Osteoblast (primary cell): ENCODE measurements around the gene CRB1. TPM values are rescaled to one million over a fixed set of nuclear protein-coding genes. Genes with fewer than 3 reads are reported as not detected.

ENCODE experiments used
- DNase-seq: peaks from one replicate; pipeline ENCODE4 v3.0.0; 2011; ENCODE audit warnings: low spot score, mixed read lengths; ENCODE audit not compliant: insufficient read length; ENCODE audit errors: missing footprints
- H2AFZ ChIP-seq: 2 replicates; pipeline ENCODE4 v1.6.0; 2011; ENCODE audit warnings: mild to moderate bottlenecking, low read length
- H3K27ac ChIP-seq: 2 replicates; pipeline ENCODE4 v1.5.1; 2011; ENCODE audit warnings: mild to moderate bottlenecking, low read depth, low read length, moderate library complexity
- H3K27me3 ChIP-seq: 2 replicates; pipeline ENCODE4 v1.6.0; 2012; ENCODE audit warnings: mild to moderate bottlenecking, control low read depth, inconsistent platforms, low read length, moderate library complexity; ENCODE audit not compliant: insufficient read depth
- H3K36me3 ChIP-seq: 2 replicates; pipeline ENCODE4 v1.5.1; 2011; ENCODE audit warnings: mild to moderate bottlenecking, low read length, control low read depth, moderate library complexity; ENCODE audit not compliant: insufficient read depth
- H3K4me1 ChIP-seq: 2 replicates; pipeline ENCODE4 v1.5.1; 2011; ENCODE audit warnings: mild to moderate bottlenecking, low read length, control low read depth, moderate library complexity; ENCODE audit not compliant: insufficient read depth
- H3K4me2 ChIP-seq: 2 replicates; pipeline ENCODE4 v1.6.0; 2011; ENCODE audit warnings: mild to moderate bottlenecking, low read length; ENCODE audit not compliant: insufficient read depth
- H3K4me3 ChIP-seq: fragments of 200-600 bp; sonication (generic); 3 replicates; pipeline ENCODE4 v1.5.1; 2012; ENCODE audit warnings: mild to moderate bottlenecking, low read length, inconsistent platforms; ENCODE audit not compliant: insufficient read depth
- H3K79me2 ChIP-seq: 2 replicates; pipeline ENCODE4 v1.6.0; 2012; ENCODE audit warnings: mild to moderate bottlenecking, low read length, control low read depth, inconsistent platforms; ENCODE audit not compliant: insufficient read depth
- H3K9me3 ChIP-seq: 2 replicates; pipeline ENCODE4 v1.5.1; 2011; ENCODE audit warnings: low read depth, low read length, control low read depth
- H4K20me1 ChIP-seq: 2 replicates; pipeline ENCODE4 v1.6.0; 2012; ENCODE audit warnings: mild to moderate bottlenecking, low read length, control low read depth; ENCODE audit not compliant: insufficient read depth
- CTCF ChIP-seq: IDR thresholded peaks from 2 replicates; pipeline ENCODE4 v1.5.1; 2011; ENCODE audit warnings: mild to moderate bottlenecking, low read depth, low read length, moderate library complexity; ENCODE audit errors: extremely low read depth
- total RNA-seq: library from RNA; depleted of rRNA; stranded (reverse); fragments of >200 nt; gene quantifications from 2 replicates; pipeline ENCODE4 v1.2.3, GENCODE V29; 2012

Gene CRB1
- total RNA-seq, 1 donor: not detected

GRCh38 chr1:197304638-197305200 is 36.7 kb downstream of the CRB1 start:
- H3K27me3 ChIP-seq: no peaks in the 10 kb centered on the region
- no peak overlapping the region for H3K4me2 ChIP-seq
- H3K9me3 ChIP-seq: no peaks in the 10 kb centered on the region
- H2AFZ ChIP-seq: no peak overlapping the region
- no peaks in the 10 kb centered on the region for H3K79me2 ChIP-seq
- peaks cover 4% of the 10 kb centered on the region for H3K4me1 ChIP-seq
- H3K36me3 ChIP-seq: no peaks in the 10 kb centered on the region
- no peak for DNase-seq
- no peak overlapping the region for H3K4me3 ChIP-seq
- no peaks in the 10 kb centered on the region for H4K20me1 ChIP-seq
- H3K27ac ChIP-seq: no peak overlapping the region
- no peak for TF ChIP-seq CTCF

GRCh38 chr1:197305925-197306324 is 37.9 kb downstream of the CRB1 start:
- Histone ChIP-seq H3K4me3 (no peak overlapping the region), H3K4me2 (no peak overlapping the region), H3K27ac (no peak overlapping the region), H2AFZ (no peak overlapping the region), H4K20me1 (no peaks in the 10 kb centered on the region), H3K9me3 (no peaks in the 10 kb centered on the region), H3K27me3 (no peaks in the 10 kb centered on the region), H3K4me1 (peaks cover 4% of the 10 kb centered on the region), H3K79me2 (no peaks in the 10 kb centered on the region), H3K36me3 (no peaks in the 10 kb centered on the region)
- no peak for DNase-seq
- no peak for TF ChIP-seq CTCF

- Histone ChIP-seq H3K36me3 (no peaks in the 10 kb centered on the region), H2AFZ (no peak overlapping the region), H3K79me2 (no peaks in the 10 kb centered on the region), H3K4me2 (no peak overlapping the region), H3K27ac (no peak overlapping the region), H4K20me1 (no peaks in the 10 kb centered on the region), H3K27me3 (no peaks in the 10 kb centered on the region), H3K4me3 (no peak overlapping the region), H3K4me1 (peaks cover 4% of the 10 kb centered on the region), H3K9me3 (no peaks in the 10 kb centered on the region)
- no peak for TF ChIP-seq CTCF
- no peak for DNase-seq
Measured at GRCh38 chr1:197306381-197307062, 38.5 kb downstream of the CRB1 start.

- H3K27me3 ChIP-seq: no peaks in the 10 kb centered on the region
- TF ChIP-seq CTCF: no peak
Measured at GRCh38 chr1:197307136-197307535, 39.1 kb downstream of the CRB1 start.

More at GRCh38 chr1:197307136-197307535, 39.1 kb downstream of the CRB1 start:
- Histone ChIP-seq H3K4me3 (no peak overlapping the region), H3K27ac (no peak overlapping the region), H3K9me3 (no peaks in the 10 kb centered on the region), H4K20me1 (no peaks in the 10 kb centered on the region), H3K79me2 (no peaks in the 10 kb centered on the region), H2AFZ (no peak overlapping the region), H3K4me1 (peaks cover 4% of the 10 kb centered on the region), H3K36me3 (no peaks in the 10 kb centered on the region), H3K4me2 (no peak overlapping the region)
- no peak for DNase-seq
